Mesenchymal stem cell (in vitro differentiated cells and primary cell): ENCODE data around the gene ANKRD12.

Experiments
- DNase-seq: peaks from one replicate; pipeline ENCODE4 v3.0.0-alpha.2; 2013
- H2AFZ ChIP-seq: one replicate; pipeline ENCODE4 v1.6.1; 2013; ENCODE audit warnings: low read depth, mild to moderate bottlenecking, control low read depth, inconsistent platforms, low read length, moderate library complexity
- H2AK5ac ChIP-seq: 2 replicates; pipeline ENCODE4 v1.6.1; 2013; ENCODE audit warnings: low read length, moderate library complexity, mild to moderate bottlenecking, inconsistent platforms; ENCODE audit not compliant: severe bottlenecking
- H2BK120ac ChIP-seq: one replicate; pipeline ENCODE4 v1.6.1; 2013; ENCODE audit warnings: low read depth, mild to moderate bottlenecking, inconsistent platforms, low read length, moderate library complexity
- H2BK12ac ChIP-seq, 2 experiments: one replicate each; pipeline ENCODE4 v1.6.1; 2013; ENCODE audit warnings: inconsistent platforms in 2 of 2, low read length in 2 of 2, mild to moderate bottlenecking in 2 of 2, moderate library complexity in 2 of 2, control low read depth in 1 of 2
- H2BK15ac ChIP-seq: one replicate; pipeline ENCODE4 v1.6.1; 2013; ENCODE audit warnings: mild to moderate bottlenecking, low read depth, inconsistent platforms; ENCODE audit not compliant: poor library complexity, severe bottlenecking
- H2BK5ac ChIP-seq: 2 replicates; pipeline ENCODE4 v1.6.1; 2013; ENCODE audit warnings: low read depth, mild to moderate bottlenecking, low read length, control low read depth, inconsistent platforms; ENCODE audit not compliant: poor library complexity, severe bottlenecking
- H3K14ac ChIP-seq, 2 experiments: one replicate each; pipeline ENCODE4 v1.6.1; 2013; ENCODE audit warnings: inconsistent platforms in 2 of 2, low read length in 2 of 2, control low read depth in 1 of 2, mild to moderate bottlenecking in 1 of 2, moderate library complexity in 1 of 2
- H3K18ac ChIP-seq, 2 experiments: one replicate each; pipeline ENCODE4 v1.6.1; 2013; ENCODE audit warnings: inconsistent platforms in 2 of 2, low read length in 2 of 2, control low read depth in 1 of 2, low read depth in 1 of 2, mild to moderate bottlenecking in 1 of 2
- H3K23ac ChIP-seq, 2 experiments: one replicate each; pipeline ENCODE4 v1.6.1; 2013; ENCODE audit warnings: inconsistent platforms in 2 of 2, low read length in 2 of 2, mild to moderate bottlenecking in 2 of 2, moderate library complexity in 2 of 2, control low read depth in 1 of 2
- H3K27ac ChIP-seq: 2 replicates; pipeline ENCODE4 v1.5.1; 2013; ENCODE audit warnings: mild to moderate bottlenecking, moderate library complexity, low read length, control low read depth, inconsistent platforms; ENCODE audit not compliant: poor library complexity, severe bottlenecking
- H3K27me3 ChIP-seq, 2 experiments: 2 replicates each; pipeline versions ENCODE4 v1.6.1 to v1.7.0; 2013; ENCODE audit warnings: low read length in 2 of 2, mild to moderate bottlenecking in 2 of 2, moderate library complexity in 2 of 2, control low read depth in 1 of 2, inconsistent platforms in 1 of 2; ENCODE audit not compliant: control insufficient read depth in 1 of 2, insufficient read depth in 1 of 2
- H3K36me3 ChIP-seq, 2 experiments: 2 replicates each; pipeline versions ENCODE4 v1.6.1 to v1.7.0; 2013; ENCODE audit warnings: low read length in 2 of 2, control low read depth in 1 of 2, inconsistent platforms in 1 of 2, low read depth in 1 of 2, mild to moderate bottlenecking in 1 of 2; ENCODE audit not compliant: insufficient read depth in 2 of 2, control insufficient read depth in 1 of 2
- H3K4ac ChIP-seq, 2 experiments: one replicate each; pipeline ENCODE4 v1.6.1; 2013; ENCODE audit warnings: inconsistent platforms in 2 of 2, low read length in 2 of 2, mild to moderate bottlenecking in 2 of 2, moderate library complexity in 2 of 2, control low read depth in 1 of 2, low read depth in 1 of 2
- H3K4me1 ChIP-seq: 2 replicates; pipeline ENCODE4 v1.6.1; 2013; ENCODE audit warnings: low read depth, low read length, control low read depth; ENCODE audit not compliant: control insufficient read depth, insufficient read depth
- H3K4me2 ChIP-seq: 2 replicates; pipeline ENCODE4 v1.6.1; 2013; ENCODE audit warnings: low read length, mild to moderate bottlenecking, inconsistent platforms; ENCODE audit not compliant: poor library complexity, severe bottlenecking
- H3K4me3 ChIP-seq, 2 experiments: 2 replicates each; pipeline versions ENCODE4 v1.5.1 to v1.7.0; 2013; ENCODE audit warnings: low read length in 2 of 2, mild to moderate bottlenecking in 2 of 2, control low read depth in 1 of 2, low read depth in 1 of 2; ENCODE audit not compliant: insufficient read depth in 1 of 2
- H3K79me1 ChIP-seq: replicated peaks from 2 replicates; pipeline ENCODE4 v1.6.1; 2013; ENCODE audit warnings: mild to moderate bottlenecking, control low read depth, low read length, inconsistent platforms; ENCODE audit not compliant: poor library complexity, severe bottlenecking
- H3K9ac ChIP-seq: 2 replicates; pipeline ENCODE4 v1.7.0; 2013; ENCODE audit warnings: mild to moderate bottlenecking, low read length, moderate library complexity
- H3K9me3 ChIP-seq: 2 replicates; pipeline ENCODE4 v1.7.0; 2013; ENCODE audit warnings: mild to moderate bottlenecking, low read length; ENCODE audit not compliant: control insufficient read depth
- H4K8ac ChIP-seq: one replicate; pipeline ENCODE4 v1.6.1; 2013; ENCODE audit warnings: inconsistent platforms, mild to moderate bottlenecking, low read length, moderate library complexity
- H4K91ac ChIP-seq: one replicate; pipeline ENCODE4 v1.6.1; 2013; ENCODE audit warnings: mild to moderate bottlenecking, low read length, inconsistent platforms
- WGBS: methylation state at CpG from one replicate; pipeline ENCODE4 v1.1.7; 2013; ENCODE audit warnings: mixed read lengths; 5-methylcytosine and 5-hydroxymethylcytosine counted together

ANKRD12 gene

GRCh38 chr18:9124824-9125223, 11.8 kb upstream of the ANKRD12 start:
- Histone ChIP-seq H3K27me3 (no peaks in the 10 kb centered on the region), H3K79me1 (peaks cover 3% of the 10 kb centered on the region), H3K4me2 (no peak overlapping the region), H3K9me3 (no peaks in the 10 kb centered on the region), H3K9ac (no peak overlapping the region), H3K18ac (no peak overlapping the region), H3K36me3 (peaks cover 12 to 91% of the 10 kb centered on the region in 2 experiments), H4K91ac (no peak overlapping the region), H3K4me3 (no peak overlapping the region), H2BK15ac (no peak overlapping the region), H3K27ac (no peak overlapping the region), H2BK5ac (no peak overlapping the region), H3K4me1 (no peaks in the 10 kb centered on the region), H2AFZ (no peak overlapping the region), H2AK5ac (no peak overlapping the region), H2BK12ac (no peak overlapping the region), H3K23ac (no peak overlapping the region), H4K8ac (no peak overlapping the region), H3K4ac (no peak overlapping the region), H3K14ac (no peak overlapping the region), H2BK120ac (no peak overlapping the region)
- WGBS, result no CpG with 5 or more reads among the region's 1 CpG
- DNase-seq, result no peak

GRCh38 chr18:9126337-9126736, 10.2 kb upstream of the ANKRD12 start:
- H3K27ac ChIP-seq, result no peak overlapping the region
- H2BK12ac ChIP-seq, result no peak overlapping the region
- H2BK5ac ChIP-seq, result no peak overlapping the region
- no peaks in the 10 kb centered on the region for H3K9me3 ChIP-seq
- H3K9ac ChIP-seq, result no peak overlapping the region
- H2BK15ac ChIP-seq, result no peak overlapping the region
- no peak for DNase-seq
- no peak overlapping the region for H3K23ac ChIP-seq
- no peaks in the 10 kb centered on the region for H3K27me3 ChIP-seq
- H2AFZ ChIP-seq, result no peak overlapping the region
- peaks cover 3% of the 10 kb centered on the region for H3K79me1 ChIP-seq
- no peak overlapping the region for H3K18ac ChIP-seq
- H3K4me3 ChIP-seq, result no peak overlapping the region
- no peak overlapping the region for H3K4ac ChIP-seq
- no peak overlapping the region for H4K8ac ChIP-seq
- no peak overlapping the region for H3K4me2 ChIP-seq
- WGBS, result 100% methylated on average over 2 of the region's 3 CpGs
- H3K36me3 ChIP-seq, result peaks cover 12 to 90% of the 10 kb centered on the region in 2 experiments
- H2BK120ac ChIP-seq, result no peak overlapping the region
- H2AK5ac ChIP-seq, result no peak overlapping the region
- no peak overlapping the region for H3K14ac ChIP-seq
- H3K4me1 ChIP-seq, result no peaks in the 10 kb centered on the region
- no peak overlapping the region for H4K91ac ChIP-seq

GRCh38 chr18:9130195-9130594, 6.4 kb upstream of the ANKRD12 start:
- H3K23ac ChIP-seq, result no peak overlapping the region
- no peaks in the 10 kb centered on the region for H3K27me3 ChIP-seq
- peaks cover 3% of the 10 kb centered on the region for H3K79me1 ChIP-seq
- H3K36me3 ChIP-seq, result peaks cover 12 to 97% of the 10 kb centered on the region in 2 experiments
- H2AFZ ChIP-seq, result no peak overlapping the region
- H2BK12ac ChIP-seq, result no peak overlapping the region
- H3K4me3 ChIP-seq, result no peak overlapping the region
- H3K27ac ChIP-seq, result no peak overlapping the region
- no peak overlapping the region for H4K91ac ChIP-seq
- no peaks in the 10 kb centered on the region for H3K9me3 ChIP-seq
- H3K14ac ChIP-seq, result no peak overlapping the region
- no peak overlapping the region for H2AK5ac ChIP-seq
- no peak overlapping the region for H2BK120ac ChIP-seq
- H3K4me2 ChIP-seq, result no peak overlapping the region
- 100% methylated on average over 2 of the region's 4 CpGs for WGBS
- H3K4ac ChIP-seq, result no peak overlapping the region
- H3K18ac ChIP-seq, result no peak overlapping the region
- H4K8ac ChIP-seq, result no peak overlapping the region
- no peak overlapping the region for H3K9ac ChIP-seq
- no peak overlapping the region for H2BK15ac ChIP-seq
- DNase-seq, result no peak
- H2BK5ac ChIP-seq, result no peak overlapping the region
- peaks cover 4% of the 10 kb centered on the region for H3K4me1 ChIP-seq

GRCh38 chr18:9130806-9131205, 5.8 kb upstream of the ANKRD12 start:
- H3K14ac ChIP-seq, result no peak overlapping the region
- no peak overlapping the region for H2BK5ac ChIP-seq
- H3K27ac ChIP-seq, result no peak overlapping the region
- H3K23ac ChIP-seq, result no peak overlapping the region
- H3K9ac ChIP-seq, result peak overlapping the region; percentile 55
- no peak overlapping the region for H3K4me2 ChIP-seq
- no peaks in the 10 kb centered on the region for H3K27me3 ChIP-seq
- no peak overlapping the region for H3K4me3 ChIP-seq
- no peak overlapping the region for H4K91ac ChIP-seq
- H3K79me1 ChIP-seq, result peaks cover 3% of the 10 kb centered on the region
- no peak overlapping the region for H2AK5ac ChIP-seq
- peaks cover 7% of the 10 kb centered on the region for H3K4me1 ChIP-seq
- no peaks in the 10 kb centered on the region for H3K9me3 ChIP-seq
- peaks cover 12 to 97% of the 10 kb centered on the region in 2 experiments for H3K36me3 ChIP-seq
- no peak overlapping the region for H3K18ac ChIP-seq
- no peak overlapping the region for H4K8ac ChIP-seq
- no peak for DNase-seq
- no peak overlapping the region for H2BK12ac ChIP-seq
- WGBS, result 86% methylated on average over 2 of the region's 2 CpGs
- no peak overlapping the region for H3K4ac ChIP-seq
- H2BK120ac ChIP-seq, result no peak overlapping the region
- H2BK15ac ChIP-seq, result no peak overlapping the region
- no peak overlapping the region for H2AFZ ChIP-seq
